Activated T-cell treated with anti-CD3 and anti-CD28 coated beads, Interleukin-2, amount 50 U/mL, for 4 hours (primary cell): ENCODE data around the gene TMSB4Y. TPM values are rescaled to one million over a fixed set of nuclear protein-coding genes. Genes with fewer than 3 reads are reported as not detected.

Experiments
- total RNA-seq, 3 donors: library from RNA; stranded (reverse); gene quantifications; one replicate each; pipeline ENCODE4 v1.2.1, GENCODE V29; 2021

Gene TMSB4Y
- total RNA-seq, 3 donors from 2014 or later: 1.0 to 1.3 TPM; not detected in 1

Other genes with a start within 250 kb of the TMSB4Y start
- gene UTY, start 223.9 kb upstream of the TMSB4Y start, total RNA-seq: 10 to 100 TPM in 2 of 3 donors, under 1 TPM in 1; 0.03 to 15.7 (median 14.0) TPM